K562 (cell line): ENCODE measurements around the gene OLFML2A. TPM values are rescaled to one million over a fixed set of nuclear protein-coding genes. Genes with fewer than 3 reads are reported as not detected.

Source experiments
- ATF1 ChIP-seq, 2 experiments: fragments of 450-650 bp in 1 of 2; IDR thresholded peaks; 2 replicates each; pipeline ENCODE4 v1.6.1; 2016; ENCODE audit warnings: missing compliant biosample characterization in 1 of 2, missing genetic modification characterization in 1 of 2
- CBX5 ChIP-seq: IDR thresholded peaks from 2 replicates; pipeline ENCODE4 v1.6.1; 2014; ENCODE audit warnings: low read depth, borderline replicate concordance
- CC2D1A ChIP-seq: fragments of 450-650 bp; IDR thresholded peaks from 2 replicates; pipeline ENCODE4 v1.6.1; 2017; ENCODE audit warnings: mild to moderate bottlenecking
- CEBPG ChIP-seq, 3 experiments: fragments of 200-800 bp in 1 of 3; sonication (Bioruptor generic) in 1 of 3; sonication (generic) in 1 of 3; formaldehyde crosslinking in 1 of 3; IDR thresholded peaks in 2 of 3; conservative IDR thresholded peaks in 1 of 3; 2 replicates each; pipeline versions ENCODE4 v1.6.1 to v1.8.0; 2016 to 2022; ENCODE audit warnings: missing compliant biosample characterization in 2 of 3, missing genetic modification characterization in 2 of 3, mild to moderate bottlenecking in 1 of 3, missing genetic modification reagents in 1 of 3
- HSF4 ChIP-seq: fragments of 250-450 bp; sonication (Bioruptor Pico); IDR thresholded peaks from 2 replicates; pipeline ENCODE4 v2.1.2; 2022; ENCODE audit warnings: mild to moderate bottlenecking, moderate library complexity, borderline replicate concordance
- KDM1A ChIP-seq, 2 experiments: fragments of 450-650 bp; IDR thresholded peaks; 2 replicates each; pipeline ENCODE4 v1.6.1; 2016; ENCODE audit warnings: mild to moderate bottlenecking in 2 of 2
- MAFG ChIP-seq: fragments of 450-650 bp; conservative IDR thresholded peaks from 2 replicates; pipeline ENCODE4 v1.6.1; 2016; ENCODE audit warnings: missing genetic modification characterization, missing compliant biosample characterization
- MTA3 ChIP-seq: fragments of 450-650 bp; formaldehyde crosslinking; IDR thresholded peaks from 2 replicates; pipeline ENCODE4 v1.6.1; 2017; ENCODE audit warnings: mild to moderate bottlenecking, borderline replicate concordance
- PHTF2 ChIP-seq: fragments of 250-450 bp; sonication (Bioruptor Pico); IDR thresholded peaks from 2 replicates; pipeline ENCODE4 v1.5.0; 2021; ENCODE audit warnings: mild to moderate bottlenecking
- PRMT5 ChIP-seq: sonication (generic); formaldehyde crosslinking; IDR thresholded peaks from 2 replicates; pipeline ENCODE4 v1.5.0; 2020; ENCODE audit warnings: missing genetic modification reagents
- RBM34 ChIP-seq: fragments of 200-400 bp; formaldehyde crosslinking; IDR thresholded peaks from 2 replicates; pipeline ENCODE4 v1.6.1; 2018; ENCODE audit warnings: low read length, borderline replicate concordance; ENCODE audit not compliant: insufficient read depth
- RCOR1 ChIP-seq, 2 experiments: IDR thresholded peaks; 2 replicates each; pipeline ENCODE4 v1.6.1; 2012; ENCODE audit warnings: low read depth in 2 of 2, low read length in 2 of 2, borderline replicate concordance in 1 of 2, improper control_type of control experiment in 1 of 2
- RFX7 ChIP-seq: fragments of 250-450 bp; sonication (Bioruptor Pico); IDR thresholded peaks from 2 replicates; pipeline ENCODE4 v1.5.1; 2021; ENCODE audit warnings: mild to moderate bottlenecking
- TEAD2 ChIP-seq: fragments of 450-650 bp; IDR thresholded peaks from 2 replicates; pipeline ENCODE4 v1.6.1; 2016; ENCODE audit warnings: missing genetic modification characterization, control low read depth, missing compliant biosample characterization
- ZEB2 ChIP-seq: fragments of 450-650 bp; IDR thresholded peaks from 2 replicates; pipeline ENCODE4 v1.6.1; 2016
- polyA plus RNA-seq, 8 experiments: library from polyadenylated mRNA; depleted of rRNA in 4 of 8; stranded (reverse) in 5 of 8; unstranded in 3 of 8; fragments of >200 nt; fragmentation: Nextera tagmentation in 2 of 8; fragmentation: Illumina TruSeq in 1 of 8; extraction: Ambion mirVana in 2 of 8; extraction: Trizol in 1 of 8; gene quantifications; 2 replicates each; pipeline versions ENCODE4 v1.2.1 to v1.2.3, GENCODE V29; 2011 to 2014; ENCODE audit warnings: inconsistent platforms in 1 of 8, missing spikeins in 1 of 8
- total RNA-seq, 7 experiments: library from RNA; depleted of rRNA in 6 of 7; stranded (reverse); fragments of >200 nt in 6 of 7; fragmentation: Illumina TruSeq in 2 of 7; extraction: Trizol in 2 of 7; gene quantifications; 2 replicates each; pipeline versions ENCODE4 v1.2.1 to v1.2.3, GENCODE V29; 2011 to 2021; ENCODE audit warnings: low replicate concordance in 1 of 7
- TF ChIP-seq, protein P1 (sequence below), 2 experiments: fragments of 450-650 bp; IDR thresholded peaks; 2 replicates each; pipeline ENCODE4 v1.6.1; 2016
- TF ChIP-seq, protein P2 (sequence below): fragments of 450-650 bp; formaldehyde crosslinking; IDR thresholded peaks from 2 replicates; pipeline ENCODE4 v1.4.0; 2020; ENCODE audit warnings: mild to moderate bottlenecking, mixed read lengths
- TF ChIP-seq, protein P3 (sequence below): sonication (generic); formaldehyde crosslinking; IDR thresholded peaks from 2 replicates; pipeline ENCODE4 v1.8.0; 2022; ENCODE audit warnings: missing genetic modification reagents, mild to moderate bottlenecking, moderate library complexity, borderline replicate concordance
- TF ChIP-seq, protein P4 (sequence below), 2 experiments: IDR thresholded peaks; 2 replicates each; pipeline ENCODE4 v1.6.1; 2011; ENCODE audit warnings: borderline replicate concordance in 1 of 2, control low read depth in 1 of 2, low read depth in 1 of 2, low read length in 1 of 2, mild to moderate bottlenecking in 1 of 2, mixed read lengths in 1 of 2, moderate library complexity in 1 of 2; ENCODE audit not compliant: insufficient read depth in 1 of 2, insufficient read length in 1 of 2, poor library complexity in 1 of 2, severe bottlenecking in 1 of 2; ENCODE audit errors: extremely low read depth in 1 of 2

Gene OLFML2A
- total and polyA plus RNA-seq, 9 of the 15 experiments (the other 6 are each of a cell fraction or from before 2014, with no cell fraction given) = 0.16 TPM; not detected in 8

DNA sequence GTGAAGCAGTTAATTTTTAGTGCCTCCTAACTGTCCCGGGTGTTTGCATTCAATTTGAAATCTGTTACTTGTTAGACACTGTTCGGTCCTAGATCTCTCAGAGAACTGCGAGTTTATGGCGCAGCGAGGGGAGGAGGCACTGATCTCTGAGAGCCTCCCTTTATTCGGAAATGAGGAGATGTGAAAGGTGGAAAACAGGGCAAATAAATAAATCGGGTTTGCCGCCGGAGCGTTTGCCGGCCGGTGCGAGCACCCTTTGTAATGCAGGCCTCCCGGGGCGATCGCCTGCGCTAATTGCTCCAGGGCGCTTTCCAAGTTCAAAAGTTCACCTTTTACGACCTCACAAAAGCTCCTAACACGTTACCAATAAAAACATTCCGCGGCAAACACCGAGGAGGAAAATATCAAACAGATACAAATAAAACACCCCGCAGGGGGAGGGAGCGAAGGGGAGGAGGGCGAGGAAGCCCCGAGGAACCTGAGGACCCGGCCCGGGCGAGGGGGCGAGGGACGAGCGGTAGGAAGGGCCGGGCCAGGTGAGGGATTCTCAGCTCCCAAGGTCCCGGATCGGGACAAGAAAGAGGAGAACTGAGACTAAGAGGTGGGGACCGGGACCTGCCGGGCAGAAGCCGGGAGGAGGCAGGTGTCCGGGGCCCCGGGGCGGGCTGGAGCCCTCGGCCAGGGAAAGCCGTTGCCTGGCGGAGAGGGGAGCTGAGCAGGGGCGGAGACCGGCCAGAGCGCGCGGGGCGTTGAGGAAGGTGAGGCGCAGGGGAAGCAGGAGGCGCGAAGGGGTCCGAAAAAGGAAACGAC, 7.2 kb upstream of the OLFML2A start (continued):
- TF ChIP-seq, protein P1, sequence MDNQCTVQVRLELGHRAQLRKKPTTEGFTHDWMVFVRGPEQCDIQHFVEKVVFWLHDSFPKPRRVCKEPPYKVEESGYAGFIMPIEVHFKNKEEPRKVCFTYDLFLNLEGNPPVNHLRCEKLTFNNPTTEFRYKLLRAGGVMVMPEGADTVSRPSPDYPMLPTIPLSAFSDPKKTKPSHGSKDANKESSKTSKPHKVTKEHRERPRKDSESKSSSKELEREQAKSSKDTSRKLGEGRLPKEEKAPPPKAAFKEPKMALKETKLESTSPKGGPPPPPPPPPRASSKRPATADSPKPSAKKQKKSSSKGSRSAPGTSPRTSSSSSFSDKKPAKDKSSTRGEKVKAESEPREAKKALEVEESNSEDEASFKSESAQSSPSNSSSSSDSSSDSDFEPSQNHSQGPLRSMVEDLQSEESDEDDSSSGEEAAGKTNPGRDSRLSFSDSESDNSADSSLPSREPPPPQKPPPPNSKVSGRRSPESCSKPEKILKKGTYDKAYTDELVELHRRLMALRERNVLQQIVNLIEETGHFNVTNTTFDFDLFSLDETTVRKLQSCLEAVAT (IDR thresholded peaks at IDR 0.05) = peak in 1 of 2 experiments; percentile 70; a peak in 1 of 4 replicates
- TF ChIP-seq MAFG (tag) (no peak), CC2D1A (0 out of 2 replicates have a peak, but pooled peaks have one; percentile 32), PRMT5 (no peak), MTA3 (0 out of 2 replicates have a peak, but pooled peaks have one; percentile 23), RBM34 (no peak), RCOR1 (IDR thresholded peaks at IDR 0.05; ENCODE audit: borderline replicate concordance in 1 of 2, low read depth in 2 of 2, low read length in 2 of 2) (0 out of 4 replicates have a peak, but pooled peaks of 1 of the 2 experiments have one; percentile 9), CEBPG (CRISPR knock-in tag; IDR thresholded peaks at IDR 0.05) (no peak), CEBPG (tag; conservative IDR thresholded peaks at IDR 0.05 in 1 of 2, IDR thresholded peaks at IDR 0.05 in 1 of 2) (0 out of 4 replicates have a peak, but pooled peaks of 1 of the 2 experiments have one; percentile 2), ZEB2 (no peak), KDM1A (IDR thresholded peaks at IDR 0.05) (no peak), TEAD2 (tag) (no peak), RFX7 (no peak), CBX5 (no peak), ATF1 (CRISPR knock-in tag; IDR thresholded peaks at IDR 0.05) (no peak), ATF1 (tag; IDR thresholded peaks at IDR 0.05) (no peak), PHTF2 (no peak), HSF4 (CRISPR knock-in tag) (no peak)
- TF ChIP-seq, protein P2, sequence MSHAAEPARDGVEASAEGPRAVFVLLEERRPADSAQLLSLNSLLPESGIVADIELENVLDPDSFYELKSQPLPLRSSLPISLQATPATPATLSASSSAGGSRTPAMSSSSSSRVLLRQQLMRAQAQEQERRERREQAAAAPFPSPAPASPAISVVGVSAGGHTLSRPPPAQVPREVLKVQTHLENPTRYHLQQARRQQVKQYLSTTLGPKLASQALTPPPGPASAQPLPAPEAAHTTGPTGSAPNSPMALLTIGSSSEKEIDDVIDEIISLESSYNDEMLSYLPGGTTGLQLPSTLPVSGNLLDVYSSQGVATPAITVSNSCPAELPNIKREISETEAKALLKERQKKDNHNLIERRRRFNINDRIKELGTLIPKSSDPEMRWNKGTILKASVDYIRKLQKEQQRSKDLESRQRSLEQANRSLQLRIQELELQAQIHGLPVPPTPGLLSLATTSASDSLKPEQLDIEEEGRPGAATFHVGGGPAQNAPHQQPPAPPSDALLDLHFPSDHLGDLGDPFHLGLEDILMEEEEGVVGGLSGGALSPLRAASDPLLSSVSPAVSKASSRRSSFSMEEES = no peak
- TF ChIP-seq, protein P3, sequence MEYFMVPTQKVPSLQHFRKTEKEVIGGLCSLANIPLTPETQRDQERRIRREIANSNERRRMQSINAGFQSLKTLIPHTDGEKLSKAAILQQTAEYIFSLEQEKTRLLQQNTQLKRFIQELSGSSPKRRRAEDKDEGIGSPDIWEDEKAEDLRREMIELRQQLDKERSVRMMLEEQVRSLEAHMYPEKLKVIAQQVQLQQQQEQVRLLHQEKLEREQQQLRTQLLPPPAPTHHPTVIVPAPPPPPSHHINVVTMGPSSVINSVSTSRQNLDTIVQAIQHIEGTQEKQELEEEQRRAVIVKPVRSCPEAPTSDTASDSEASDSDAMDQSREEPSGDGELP (CRISPR knock-in tag) = 0 out of 2 replicates have a peak, but pooled peaks have one; percentile 25
- TF ChIP-seq, protein P4, sequence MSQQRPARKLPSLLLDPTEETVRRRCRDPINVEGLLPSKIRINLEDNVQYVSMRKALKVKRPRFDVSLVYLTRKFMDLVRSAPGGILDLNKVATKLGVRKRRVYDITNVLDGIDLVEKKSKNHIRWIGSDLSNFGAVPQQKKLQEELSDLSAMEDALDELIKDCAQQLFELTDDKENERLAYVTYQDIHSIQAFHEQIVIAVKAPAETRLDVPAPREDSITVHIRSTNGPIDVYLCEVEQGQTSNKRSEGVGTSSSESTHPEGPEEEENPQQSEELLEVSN (IDR thresholded peaks at IDR 0.05; ENCODE audit: borderline replicate concordance in 1 of 2, extremely low read depth in 1 of 2, insufficient read depth in 1 of 2, insufficient read length in 1 of 2, low read depth in 1 of 2, low read length in 1 of 2, poor library complexity in 1 of 2, severe bottlenecking in 1 of 2) = peak in 1 of 2 experiments; percentile 38
